Measurements from ENCODE around the gene HERC2. TPM values are rescaled to one million over a fixed set of nuclear protein-coding genes. Genes with fewer than 3 reads are reported as not detected.

The HERC2 gene
- total and polyA plus RNA-seq, 2 of the 13 experiments (the other 11 are each of a cell fraction or from before 2014, with no cell fraction given), result 17.6 to 24.8 TPM

GRCh38 chr15:28082891-28083684, 238.9 kb downstream of the HERC2 start (continued):
- TF ChIP-seq FOXK1 (CRISPR knock-in tag; IDR thresholded peaks at IDR 0.05; ENCODE audit: borderline replicate concordance, low read depth) (no peak), ZNF317 (CRISPR knock-in tag; IDR thresholded peaks at IDR 0.05) (no peak), GTF3A (CRISPR knock-in tag; conservative IDR thresholded peaks at IDR 0.05) (no peak), SYNCRIP (IDR thresholded peaks at IDR 0.05; ENCODE audit: insufficient read depth, low read depth, low read length) (no peak), TRAFD1 (CRISPR knock-in tag; IDR thresholded peaks at IDR 0.05; ENCODE audit: borderline replicate concordance) (no peak), REST (IDR thresholded peaks at IDR 0.05; ENCODE audit: borderline replicate concordance in 1 of 2, low read depth in 1 of 2, low read length in 2 of 2) (peak in 1 of 2 experiments; percentile 76; a peak in 3 of 4 replicates), ZFP90 (CRISPR knock-in tag; IDR thresholded peaks at IDR 0.05; ENCODE audit: borderline replicate concordance) (no peak), ATAD3A (CRISPR knock-in tag; IDR thresholded peaks at IDR 0.05) (no peak), ZNF747 (CRISPR knock-in tag; IDR thresholded peaks at IDR 0.05; ENCODE audit: borderline replicate concordance) (no peak), SPEN (CRISPR knock-in tag; IDR thresholded peaks at IDR 0.05; ENCODE audit: low read depth) (peak; percentile 61; the same call in 1 of the 2 replicates), SMARCE1 (IDR thresholded peaks at IDR 0.05; ENCODE audit: borderline replicate concordance) (no peak), DNMT3B (CRISPR knock-in tag; conservative IDR thresholded peaks at IDR 0.05) (no peak), ZNF34 (CRISPR knock-in tag; IDR thresholded peaks at IDR 0.05; ENCODE audit: borderline replicate concordance) (no peak), IKZF1 (IDR thresholded peaks at IDR 0.05) (no peak)
- TF ChIP-seq, protein P1, sequence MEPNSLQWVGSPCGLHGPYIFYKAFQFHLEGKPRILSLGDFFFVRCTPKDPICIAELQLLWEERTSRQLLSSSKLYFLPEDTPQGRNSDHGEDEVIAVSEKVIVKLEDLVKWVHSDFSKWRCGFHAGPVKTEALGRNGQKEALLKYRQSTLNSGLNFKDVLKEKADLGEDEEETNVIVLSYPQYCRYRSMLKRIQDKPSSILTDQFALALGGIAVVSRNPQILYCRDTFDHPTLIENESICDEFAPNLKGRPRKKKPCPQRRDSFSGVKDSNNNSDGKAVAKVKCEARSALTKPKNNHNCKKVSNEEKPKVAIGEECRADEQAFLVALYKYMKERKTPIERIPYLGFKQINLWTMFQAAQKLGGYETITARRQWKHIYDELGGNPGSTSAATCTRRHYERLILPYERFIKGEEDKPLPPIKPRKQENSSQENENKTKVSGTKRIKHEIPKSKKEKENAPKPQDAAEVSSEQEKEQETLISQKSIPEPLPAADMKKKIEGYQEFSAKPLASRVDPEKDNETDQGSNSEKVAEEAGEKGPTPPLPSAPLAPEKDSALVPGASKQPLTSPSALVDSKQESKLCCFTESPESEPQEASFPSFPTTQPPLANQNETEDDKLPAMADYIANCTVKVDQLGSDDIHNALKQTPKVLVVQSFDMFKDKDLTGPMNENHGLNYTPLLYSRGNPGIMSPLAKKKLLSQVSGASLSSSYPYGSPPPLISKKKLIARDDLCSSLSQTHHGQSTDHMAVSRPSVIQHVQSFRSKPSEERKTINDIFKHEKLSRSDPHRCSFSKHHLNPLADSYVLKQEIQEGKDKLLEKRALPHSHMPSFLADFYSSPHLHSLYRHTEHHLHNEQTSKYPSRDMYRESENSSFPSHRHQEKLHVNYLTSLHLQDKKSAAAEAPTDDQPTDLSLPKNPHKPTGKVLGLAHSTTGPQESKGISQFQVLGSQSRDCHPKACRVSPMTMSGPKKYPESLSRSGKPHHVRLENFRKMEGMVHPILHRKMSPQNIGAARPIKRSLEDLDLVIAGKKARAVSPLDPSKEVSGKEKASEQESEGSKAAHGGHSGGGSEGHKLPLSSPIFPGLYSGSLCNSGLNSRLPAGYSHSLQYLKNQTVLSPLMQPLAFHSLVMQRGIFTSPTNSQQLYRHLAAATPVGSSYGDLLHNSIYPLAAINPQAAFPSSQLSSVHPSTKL (CRISPR knock-in tag; IDR thresholded peaks at IDR 0.05), result peak; percentile 78
- TF ChIP-seq, protein P2, sequence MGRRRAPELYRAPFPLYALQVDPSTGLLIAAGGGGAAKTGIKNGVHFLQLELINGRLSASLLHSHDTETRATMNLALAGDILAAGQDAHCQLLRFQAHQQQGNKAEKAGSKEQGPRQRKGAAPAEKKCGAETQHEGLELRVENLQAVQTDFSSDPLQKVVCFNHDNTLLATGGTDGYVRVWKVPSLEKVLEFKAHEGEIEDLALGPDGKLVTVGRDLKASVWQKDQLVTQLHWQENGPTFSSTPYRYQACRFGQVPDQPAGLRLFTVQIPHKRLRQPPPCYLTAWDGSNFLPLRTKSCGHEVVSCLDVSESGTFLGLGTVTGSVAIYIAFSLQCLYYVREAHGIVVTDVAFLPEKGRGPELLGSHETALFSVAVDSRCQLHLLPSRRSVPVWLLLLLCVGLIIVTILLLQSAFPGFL (CRISPR knock-in tag; IDR thresholded peaks at IDR 0.05), result no peak

All from HepG2 (cell line).